MM.1S (cell line): Measurements from ENCODE around the gene LGMN.

Source experiments
- EZH2 ChIP-seq: fragments of 300-600 bp; sonication (generic); optimal IDR thresholded peaks from 2 replicates; pipeline ENCODE3; 2017; ENCODE audit warnings: low read depth, mild to moderate bottlenecking, antibody characterized with exemption, low read length, mixed read lengths
- EZH2phosphoT487 ChIP-seq: fragments of 300-600 bp; sonication (generic); IDR thresholded peaks from 2 replicates; pipeline ENCODE4 v1.6.1; 2018; ENCODE audit warnings: antibody characterized with exemption, low read length
- TF ChIP-seq, protein P1 (sequence below): fragments of 300-600 bp; sonication (generic); IDR thresholded peaks from 2 replicates; pipeline ENCODE4 v1.5.1; 2016; ENCODE audit warnings: antibody characterized with exemption, low read length, mixed read lengths

GRCh38 chr14:92659765-92660561, 88.5 kb downstream of the LGMN start:
- TF ChIP-seq, protein P1, sequence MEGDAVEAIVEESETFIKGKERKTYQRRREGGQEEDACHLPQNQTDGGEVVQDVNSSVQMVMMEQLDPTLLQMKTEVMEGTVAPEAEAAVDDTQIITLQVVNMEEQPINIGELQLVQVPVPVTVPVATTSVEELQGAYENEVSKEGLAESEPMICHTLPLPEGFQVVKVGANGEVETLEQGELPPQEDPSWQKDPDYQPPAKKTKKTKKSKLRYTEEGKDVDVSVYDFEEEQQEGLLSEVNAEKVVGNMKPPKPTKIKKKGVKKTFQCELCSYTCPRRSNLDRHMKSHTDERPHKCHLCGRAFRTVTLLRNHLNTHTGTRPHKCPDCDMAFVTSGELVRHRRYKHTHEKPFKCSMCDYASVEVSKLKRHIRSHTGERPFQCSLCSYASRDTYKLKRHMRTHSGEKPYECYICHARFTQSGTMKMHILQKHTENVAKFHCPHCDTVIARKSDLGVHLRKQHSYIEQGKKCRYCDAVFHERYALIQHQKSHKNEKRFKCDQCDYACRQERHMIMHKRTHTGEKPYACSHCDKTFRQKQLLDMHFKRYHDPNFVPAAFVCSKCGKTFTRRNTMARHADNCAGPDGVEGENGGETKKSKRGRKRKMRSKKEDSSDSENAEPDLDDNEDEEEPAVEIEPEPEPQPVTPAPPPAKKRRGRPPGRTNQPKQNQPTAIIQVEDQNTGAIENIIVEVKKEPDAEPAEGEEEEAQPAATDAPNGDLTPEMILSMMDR = no peak
- no peak for TF ChIP-seq EZH2phosphoT487
- no peak for TF ChIP-seq EZH2
